ENCODE measurements around the gene RANBP1. TPM values are rescaled to one million over a fixed set of nuclear protein-coding genes. Genes with fewer than 3 reads are reported as not detected.
"Not testable (repeated sequence)": the region's sequence is repeated elsewhere in the genome, so short reads cannot be mapped to it uniquely, and the experiment has no call there.

The RANBP1 gene
- polyA plus RNA-seq, 2 of the 4 experiments (the other 2 are of a cell fraction): 239 to 338 TPM

- TF ChIP-seq NR3C1 (IDR thresholded peaks at IDR 0.05): no peak
These were observed 42.6 kb downstream of the RANBP1 start (continued) for GRCh38 chr22:20158391-20159036.

GRCh38 chr22:20159076-20159475 lies 43.2 kb downstream of the RANBP1 start:
- no peak overlapping the region for H3K4me2 ChIP-seq
- no peaks in the 10 kb centered on the region for H3K9me3 ChIP-seq
- ATAC-seq (0 out of 6 replicates have a peak, but pooled peaks of 1 of the 2 experiments have one; percentile 17), FAIRE-seq (no peak), DNase-seq (ENCODE audit: low read depth in 1 of 2, low spot score in 1 of 2) (no peak)
- no peak overlapping the region for H3K4me3 ChIP-seq
- 100% methylated on average over 1 of the region's 9 CpGs for WGBS (ENCODE audit: missing lambda C conversion rate)
- CTCF ChIA-PET: interaction anchor here (1.3 to 2.3 kb wide), 2 partner anchors 80 to 126 kb away, joined by 3 to 15 read pairs; no protein-coding TSS in a partner anchor
- no peak overlapping the region for H3K27ac ChIP-seq
- TF ChIP-seq HDAC2 (IDR thresholded peaks at IDR 0.05) (no peak), GATA3 (IDR thresholded peaks at IDR 0.05; ENCODE audit: borderline replicate concordance) (no peak), E2F6 (IDR thresholded peaks at IDR 0.05; ENCODE audit: borderline replicate concordance, low read depth) (no peak), JUNB (IDR thresholded peaks at IDR 0.05) (no peak), CBX2 (IDR thresholded peaks at IDR 0.05; ENCODE audit: borderline replicate concordance, low read depth) (no peak), PHF8 (IDR thresholded peaks at IDR 0.05; ENCODE audit: borderline replicate concordance, low read depth) (no peak), MAZ (IDR thresholded peaks at IDR 0.05; ENCODE audit: borderline replicate concordance, low read depth, low read length) (no peak), HOXB13 (CRISPR knock-in tag; IDR thresholded peaks at IDR 0.05; ENCODE audit: low read depth) (no peak), FOSB (CRISPR knock-in tag; IDR thresholded peaks at IDR 0.05) (no peak), MAFK (IDR thresholded peaks at IDR 0.05; ENCODE audit: partially characterized antibody) (no peak), SREBF2 (IDR thresholded peaks at IDR 0.05) (no peak), NPAS2 (CRISPR knock-in tag; IDR thresholded peaks at IDR 0.05; ENCODE audit: borderline replicate concordance) (no peak), CHD2 (IDR thresholded peaks at IDR 0.05; ENCODE audit: low read length, partially characterized antibody) (no peak), HOXA7 (CRISPR knock-in tag; IDR thresholded peaks at IDR 0.05) (no peak), NR3C1 (IDR thresholded peaks at IDR 0.05) (no peak), JUN (IDR thresholded peaks at IDR 0.05) (no peak), EHMT2 (IDR thresholded peaks at IDR 0.05; ENCODE audit: low read depth) (no peak)
- H3K4me1 ChIP-seq: no peaks in the 10 kb centered on the region
- POLR2A ChIA-PET: no interaction called here

- CTCF ChIA-PET: interaction anchor here (0.8 to 2.3 kb wide), 3 partner anchors 79 to 126 kb away, joined by 3 to 15 read pairs (median 3); no protein-coding TSS in a partner anchor
- ATAC-seq; FAIRE-seq; POLR2A ChIA-PET; H3K4me1 ChIP-seq; H3K4me2 ChIP-seq; DNase-seq (ENCODE audit: low read depth in 1 of 2, low spot score in 1 of 2); H3K4me3 ChIP-seq; H3K27ac ChIP-seq; H3K9me3 ChIP-seq: not testable (repeated sequence)
- 80% methylated on average over 5 of the region's 14 CpGs for WGBS (ENCODE audit: missing lambda C conversion rate)
These were observed 43.6 kb downstream of the RANBP1 start for GRCh38 chr22:20159531-20159930.

GRCh38 chr22:20160041-20160440 lies 44.1 kb downstream of the RANBP1 start:
- no peak for FAIRE-seq
- no peaks in the 10 kb centered on the region for H3K4me1 ChIP-seq
- TF ChIP-seq CHD4 (IDR thresholded peaks at IDR 0.05; ENCODE audit: borderline replicate concordance) (no peak), RARB (CRISPR knock-in tag; IDR thresholded peaks at IDR 0.05) (no peak), RAD21 (conservative IDR thresholded peaks at IDR 0.05 in 1 of 2, IDR thresholded peaks at IDR 0.05 in 1 of 2) (no peak), FOSL2 (IDR thresholded peaks at IDR 0.05) (no peak), FOSL2 (CRISPR knock-in tag; IDR thresholded peaks at IDR 0.05) (no peak), CHD2 (IDR thresholded peaks at IDR 0.05; ENCODE audit: low read length, partially characterized antibody) (no peak), E2F6 (IDR thresholded peaks at IDR 0.05; ENCODE audit: borderline replicate concordance, low read depth) (no peak), EHF (CRISPR knock-in tag; IDR thresholded peaks at IDR 0.05) (no peak), EHMT2 (IDR thresholded peaks at IDR 0.05; ENCODE audit: low read depth) (no peak), PHF8 (IDR thresholded peaks at IDR 0.05; ENCODE audit: borderline replicate concordance, low read depth) (no peak), ZFP36 (IDR thresholded peaks at IDR 0.05; ENCODE audit: borderline replicate concordance, partially characterized antibody) (no peak), MAFK (IDR thresholded peaks at IDR 0.05; ENCODE audit: partially characterized antibody) (no peak), BHLHE40 (IDR thresholded peaks at IDR 0.05; ENCODE audit: low read depth, low read length) (no peak), HOXA7 (CRISPR knock-in tag; IDR thresholded peaks at IDR 0.05) (no peak), TP53 (CRISPR knock-in tag; IDR thresholded peaks at IDR 0.05) (no peak), CTCF (IDR thresholded peaks at IDR 0.05) (no peak)
- no peak overlapping the region for H3K4me3 ChIP-seq
- ATAC-seq: no peak
- CTCF ChIA-PET: interaction anchor here (0.8 to 2.3 kb wide), 3 partner anchors 79 to 126 kb away, joined by 3 to 15 read pairs (median 3); no protein-coding TSS in a partner anchor
- no peak overlapping the region for H3K27ac ChIP-seq
- no peaks in the 10 kb centered on the region for H3K9me3 ChIP-seq
- no peak for DNase-seq (ENCODE audit: low read depth in 1 of 2, low spot score in 1 of 2)
- no peak overlapping the region for H3K4me2 ChIP-seq
- POLR2A ChIA-PET: no interaction called here
- 69% methylated on average over 9 of the region's 10 CpGs for whole genome bisulfite sequencing (ENCODE audit: missing lambda C conversion rate)
